Measurements from ENCODE around the gene RNF224.

RNF224 gene

DNA sequence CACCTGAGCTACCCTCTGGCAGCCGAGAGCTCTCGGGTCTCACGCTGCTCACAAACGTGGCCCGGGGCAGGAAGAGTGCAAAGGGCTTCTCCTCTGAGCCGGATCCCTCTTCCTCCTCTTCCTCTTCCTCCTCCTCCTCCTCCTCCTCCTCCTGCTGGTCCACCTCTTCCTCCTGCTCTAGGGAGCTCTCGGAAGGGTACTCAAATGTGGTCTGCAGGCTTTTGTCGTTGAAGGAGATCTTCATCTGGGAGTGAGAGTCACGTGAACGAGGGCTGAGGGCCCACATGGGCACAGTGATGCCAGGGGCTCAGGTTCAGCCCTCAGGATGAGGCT, 34.9 kb upstream of the RNF224 start:
- DNase-seq (ENCODE audit: low read depth), result no peak

DNA sequence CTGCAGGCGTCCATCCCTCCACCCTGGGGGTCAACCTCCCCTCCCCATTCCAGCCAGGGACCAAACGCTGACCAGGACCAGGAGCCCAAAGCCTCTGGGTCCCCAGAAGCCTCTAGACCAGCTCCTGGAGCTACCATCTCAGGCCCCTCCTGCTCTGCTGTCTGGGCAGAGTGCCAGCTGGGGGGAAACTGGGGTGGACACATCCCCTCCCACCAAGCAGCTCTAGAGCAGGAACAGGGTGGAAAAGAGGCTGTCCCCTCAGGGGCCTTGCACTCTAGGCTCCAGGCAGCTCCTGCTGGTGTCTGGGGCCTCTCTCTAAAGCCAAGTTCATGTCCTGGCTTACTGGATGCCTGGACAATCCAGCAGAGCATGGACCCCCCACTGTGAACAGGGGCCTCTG, 34.4 kb upstream of the RNF224 start:
- DNase-seq (ENCODE audit: low read depth), result no peak

DNA sequence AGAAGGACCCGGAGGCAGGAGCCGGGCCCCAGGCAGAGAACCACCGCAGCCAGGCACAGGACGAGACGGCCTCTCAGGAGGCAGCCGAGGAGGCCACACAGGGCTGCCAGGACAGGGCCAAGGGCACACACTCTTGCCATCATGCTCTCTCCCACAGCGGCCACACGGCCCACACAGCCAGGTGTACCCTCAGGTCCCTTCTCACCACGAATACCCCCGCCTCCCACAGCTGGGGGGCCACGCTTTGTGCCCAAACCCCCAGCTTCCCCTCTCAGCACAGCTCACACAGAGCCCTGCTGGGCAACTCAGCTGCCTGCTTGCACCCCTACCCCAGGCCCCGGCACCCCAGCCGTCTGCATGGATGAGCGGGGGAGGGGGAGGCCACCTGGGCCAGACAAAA, 33.5 kb upstream of the RNF224 start:
- no peak for DNase-seq (ENCODE audit: low read depth)

DNA sequence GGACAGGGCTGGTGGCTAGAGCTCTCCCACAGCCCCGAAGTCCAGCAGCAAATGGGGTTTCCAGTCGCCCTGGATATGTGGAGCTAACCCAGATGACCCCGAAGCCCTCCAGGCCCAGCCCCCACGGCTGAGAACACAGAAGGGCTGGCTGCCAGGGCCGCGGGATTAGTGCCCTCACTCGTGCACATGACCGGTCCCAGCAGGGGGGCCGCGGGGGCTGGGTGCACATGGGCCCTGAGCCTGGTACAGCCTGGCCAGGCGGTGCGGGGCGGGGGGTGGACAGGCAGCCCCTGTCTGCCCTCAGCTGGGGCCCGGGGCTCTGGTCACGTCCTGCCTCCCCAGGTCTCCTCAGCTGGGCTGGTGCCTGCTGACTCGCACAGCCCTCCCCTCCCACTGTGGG, 32.9 kb upstream of the RNF224 start:
- no peak for DNase-seq (ENCODE audit: low read depth)

DNA sequence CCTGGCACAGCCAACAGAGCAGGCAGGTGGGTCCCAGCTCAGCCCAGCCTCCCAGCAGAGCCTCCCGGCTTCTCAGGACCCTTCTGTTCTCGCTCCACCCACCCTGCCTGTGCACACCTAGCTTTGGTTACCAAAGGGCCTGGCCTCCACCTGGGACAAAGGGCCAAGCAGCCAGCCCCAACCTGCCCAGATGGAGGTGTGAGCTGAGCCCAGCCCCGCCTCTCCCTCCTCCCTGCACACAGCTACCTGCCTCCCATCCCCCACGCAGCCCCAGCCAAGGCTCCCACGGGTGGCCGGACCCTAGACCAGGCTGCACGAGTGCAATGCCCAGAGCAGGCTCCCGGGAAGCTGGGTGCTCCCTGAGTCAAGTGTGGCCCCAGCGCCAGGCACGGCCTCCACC, 32.4 kb upstream of the RNF224 start:
- DNase-seq (ENCODE audit: low read depth), result no peak

DNA sequence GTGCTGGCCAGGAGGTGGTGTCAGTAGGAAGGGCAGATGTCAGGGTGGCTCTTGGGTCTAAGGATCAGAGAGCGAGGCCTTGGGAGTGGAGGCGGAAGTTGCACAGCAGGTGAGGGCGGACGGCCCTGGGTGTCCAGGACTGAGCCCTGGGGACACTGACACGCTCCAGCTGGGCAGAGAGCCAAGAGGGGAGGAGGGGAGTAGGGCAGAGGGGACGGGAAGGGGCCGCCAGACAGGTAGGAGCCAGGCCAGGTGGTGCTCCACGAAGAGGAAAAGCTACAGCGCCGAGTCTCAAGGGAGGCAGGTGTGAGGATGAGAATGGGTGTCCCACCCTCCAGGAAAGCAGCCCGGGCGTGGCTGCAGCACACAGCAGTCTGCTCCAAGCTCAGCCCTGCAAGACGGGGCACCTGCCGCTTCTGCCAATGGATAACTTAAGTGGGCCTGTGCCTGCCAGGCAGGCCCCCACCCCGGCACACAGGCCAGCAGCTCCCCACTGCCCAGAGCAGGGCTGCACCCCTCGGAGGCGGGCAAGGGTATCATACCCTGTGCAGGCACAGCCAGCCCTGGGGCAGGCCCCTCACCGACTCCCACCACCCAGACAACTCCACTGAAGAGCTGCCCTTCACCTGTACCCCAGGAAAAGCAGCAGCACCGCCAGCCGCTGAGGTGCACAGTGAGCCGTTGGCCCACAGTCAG, 31.6 kb upstream of the RNF224 start:
- DNase-seq (ENCODE audit: low read depth), result no peak

DNA sequence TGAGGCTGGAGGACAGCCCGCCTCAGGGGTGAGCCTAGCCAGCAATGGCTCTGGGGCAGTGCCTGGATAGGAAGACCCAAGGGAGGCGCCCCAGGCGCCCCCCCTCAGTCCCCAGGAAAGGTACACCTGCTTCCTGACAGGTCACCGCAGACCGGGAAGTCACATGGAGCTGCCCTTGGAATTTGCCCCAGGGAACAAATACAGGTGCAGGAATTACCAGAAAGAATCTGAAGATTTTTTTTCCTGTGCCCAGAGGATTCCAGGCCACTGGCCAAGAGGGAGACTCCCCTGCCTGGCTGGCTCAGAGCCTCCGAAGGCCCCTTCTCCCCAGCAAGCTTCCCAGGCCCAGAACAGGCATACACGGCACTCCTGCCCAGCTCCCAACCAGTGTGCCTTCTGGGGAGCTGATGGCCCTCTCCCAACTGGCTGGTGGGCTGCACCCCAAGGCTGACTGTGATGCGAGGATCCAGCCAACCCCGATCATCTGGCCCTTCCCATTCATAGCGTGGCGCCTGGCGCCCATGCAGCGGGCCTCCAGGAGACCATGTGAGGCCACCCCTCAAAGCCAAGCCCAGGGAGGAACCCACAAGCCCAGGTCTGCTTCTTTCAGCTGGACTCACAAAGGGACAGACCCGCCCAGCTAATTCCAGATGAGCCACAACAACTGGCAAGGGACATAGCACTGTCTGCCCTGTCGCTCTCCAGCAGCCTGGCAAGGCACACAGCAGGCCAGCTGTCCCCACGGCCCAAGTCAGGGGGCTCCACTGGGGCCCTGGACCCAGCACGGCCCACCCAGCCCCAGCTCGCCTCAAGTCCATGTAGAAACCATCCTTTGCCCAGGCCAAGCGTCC, 29.0 kb upstream of the RNF224 start:
- no peak for DNase-seq (ENCODE audit: low read depth)

DNA sequence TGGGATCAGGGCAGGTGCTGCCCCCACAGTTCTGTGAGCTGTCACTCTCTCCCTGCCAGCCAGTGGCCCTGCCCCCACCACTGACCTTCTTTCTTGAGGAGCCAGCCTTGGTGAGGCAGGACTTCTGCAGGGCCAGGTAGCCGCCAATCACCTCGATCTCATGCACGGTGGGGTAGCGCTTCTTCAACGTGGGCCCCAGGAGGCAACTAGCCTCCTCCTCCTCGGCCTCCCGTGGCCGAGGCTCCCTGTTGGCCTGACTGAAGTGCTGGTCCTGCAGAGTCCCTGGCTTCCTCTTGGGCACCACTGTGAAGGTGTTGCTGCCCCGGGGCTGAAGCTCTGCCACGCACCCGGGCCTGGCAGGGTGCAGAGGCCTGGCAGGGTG, 28.4 kb upstream of the RNF224 start:
- DNase-seq (ENCODE audit: low read depth), result no peak

DNA sequence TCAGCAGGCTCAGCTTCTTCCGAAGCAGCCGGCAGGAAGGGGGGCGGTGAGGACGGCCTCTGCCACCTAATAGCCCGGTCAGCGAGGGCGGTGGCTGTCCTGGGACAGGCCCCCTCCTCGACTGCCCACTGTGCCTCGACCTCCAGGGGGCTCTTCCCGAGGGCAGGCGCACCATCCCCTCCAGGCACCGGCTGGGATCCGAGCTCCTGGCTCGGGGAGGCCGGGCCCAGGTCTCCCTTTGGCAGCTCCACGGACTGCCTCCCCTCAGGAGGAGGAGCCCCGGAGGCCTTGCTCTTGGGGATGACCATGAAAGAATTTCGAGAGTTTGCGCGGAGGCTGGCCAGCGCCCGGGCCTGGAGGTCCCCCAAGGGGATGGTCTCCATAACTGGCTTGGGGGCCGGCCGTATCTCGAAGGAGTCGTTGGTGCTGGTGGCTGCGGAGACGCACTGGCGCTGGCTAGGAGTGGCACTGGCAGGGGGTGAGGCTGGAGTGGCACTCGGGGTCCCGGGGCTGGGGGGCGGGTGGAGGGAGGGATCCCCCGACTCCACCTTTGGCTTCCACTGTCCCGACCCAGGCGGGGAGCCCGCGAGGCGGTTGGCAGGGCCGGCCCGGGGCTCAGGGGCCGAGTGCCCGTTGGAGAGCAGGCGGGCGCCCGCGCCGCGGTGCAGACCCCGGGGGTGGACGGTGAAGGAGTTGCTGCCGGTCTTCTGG, 27.7 kb upstream of the RNF224 start:
- DNase-seq (ENCODE audit: low read depth), result no peak

DNA sequence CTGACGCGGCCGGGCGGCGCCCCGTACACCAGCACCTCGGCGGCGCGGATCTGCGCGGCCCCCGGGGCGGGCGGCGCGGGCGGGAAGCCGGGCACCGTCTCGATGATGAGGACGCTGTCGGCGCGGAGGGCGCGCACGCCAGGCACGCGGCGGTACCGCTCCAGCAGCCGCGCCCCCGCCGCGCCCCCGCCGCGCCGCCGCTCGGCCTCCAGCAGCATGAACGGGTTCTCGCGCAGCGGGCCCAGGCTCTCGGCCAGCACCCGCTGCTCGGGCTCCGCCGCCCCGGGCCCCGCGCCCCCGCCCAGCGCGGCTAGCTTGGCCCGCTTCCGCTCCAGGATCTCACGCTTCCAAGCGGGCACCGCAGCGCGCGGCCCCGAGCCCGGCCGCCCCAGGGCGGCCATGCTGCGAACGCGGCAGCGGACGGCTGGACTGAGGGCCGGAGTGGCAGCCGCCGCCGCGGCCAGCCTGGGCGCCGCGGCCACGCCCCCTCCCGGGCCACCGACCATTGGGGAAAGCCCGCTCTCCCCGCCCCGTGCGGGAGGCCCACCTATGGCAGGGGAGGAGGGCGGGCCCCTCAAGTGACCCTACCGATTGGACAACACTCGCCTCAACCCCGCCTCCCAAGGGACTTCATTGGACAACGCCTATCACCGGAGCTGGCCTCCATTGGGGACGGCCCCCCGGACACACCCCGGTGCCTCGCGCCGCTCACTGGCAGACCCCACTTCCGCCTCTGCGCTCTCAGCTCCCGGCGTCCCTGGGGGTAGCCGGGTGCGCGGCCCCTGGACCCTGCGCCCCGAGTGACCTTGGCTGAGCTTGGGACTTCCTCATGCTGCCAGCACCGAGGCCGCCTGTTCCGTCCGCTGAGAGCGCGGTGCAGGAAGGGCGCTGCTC, 26.7 kb upstream of the RNF224 start, which contains the start of gene TPRN:
TSS of gene TPRN (minus strand) at position 431 of the 894 bp plus-strand sequence. CDS start at position 401, 30 bp downstream.
- peak; percentile 98 for DNase-seq (ENCODE audit: low read depth)

DNA sequence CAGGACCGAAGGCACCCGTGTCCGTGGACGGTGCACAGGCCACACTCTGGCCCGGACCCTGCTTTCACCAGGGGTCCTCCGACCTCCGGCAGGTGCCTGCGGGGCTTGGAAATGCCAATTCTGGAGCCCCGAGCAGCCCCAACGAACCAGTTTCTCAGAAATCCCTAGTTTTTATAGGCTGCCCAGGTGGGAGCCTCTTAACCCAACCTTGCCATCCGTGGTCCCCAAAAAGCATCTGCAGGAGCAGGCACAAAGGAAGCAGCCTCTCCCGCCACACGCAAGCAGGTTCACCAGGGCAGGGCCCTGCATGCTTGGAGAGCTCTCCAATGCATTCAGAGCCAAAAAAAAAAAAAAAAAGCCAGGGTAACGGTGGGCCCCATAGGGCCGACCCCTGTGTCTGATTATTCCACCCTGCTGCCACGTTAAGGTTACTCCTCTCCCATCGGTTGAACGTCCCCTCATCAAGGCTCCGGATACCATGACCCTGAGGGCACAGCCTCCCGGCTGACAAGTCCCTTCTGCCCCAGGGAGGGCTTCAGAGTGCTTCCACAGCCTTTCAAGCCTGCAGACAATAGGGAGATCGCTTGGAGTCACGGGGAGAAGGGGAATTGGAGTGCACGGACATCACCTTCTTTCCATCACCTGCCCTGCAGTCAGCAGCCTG, 26.0 kb upstream of the RNF224 start:
- DNase-seq (ENCODE audit: low read depth), result no peak

DNA sequence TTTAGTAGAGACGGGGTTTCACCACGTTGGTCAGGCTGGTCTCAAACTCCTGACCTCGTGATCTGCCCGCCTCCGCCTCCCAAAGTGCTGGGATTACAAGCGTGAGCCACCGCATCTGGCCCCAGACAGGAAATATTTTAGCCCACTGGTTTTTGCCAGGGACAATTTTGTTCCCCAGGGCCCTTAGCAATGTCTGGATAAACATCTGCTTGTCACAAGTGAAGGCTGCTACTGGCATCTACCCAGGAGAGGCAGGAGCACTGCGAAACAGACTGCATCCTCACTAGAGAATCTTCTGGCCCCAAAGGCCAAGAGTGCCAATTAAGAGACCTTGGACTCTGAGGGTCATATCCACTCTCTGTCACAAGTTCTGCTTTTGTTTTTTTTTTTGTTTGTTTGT, 24.3 kb upstream of the RNF224 start:
- DNase-seq (ENCODE audit: low read depth), result no peak

DNA sequence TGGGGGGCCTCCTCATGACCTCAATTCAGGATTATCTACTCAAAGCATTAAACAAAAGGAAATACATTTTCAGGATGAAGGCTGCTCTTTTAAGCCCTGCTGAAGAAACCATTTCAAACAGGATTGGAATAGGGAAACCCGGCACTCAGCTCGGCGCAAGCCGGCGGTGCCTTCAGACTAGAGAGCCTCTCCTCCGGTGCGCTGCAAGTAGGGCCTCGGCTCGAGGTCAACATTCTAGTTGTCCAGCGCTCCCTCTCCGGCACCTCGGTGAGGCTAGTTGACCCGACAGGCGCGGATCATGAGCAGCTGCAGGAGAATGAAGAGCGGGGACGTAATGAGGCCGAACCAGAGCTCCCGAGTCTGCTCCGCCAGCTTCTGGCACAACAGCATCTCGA, 22.6 kb upstream of the RNF224 start:
- DNase-seq (ENCODE audit: low read depth), result no peak

DNA sequence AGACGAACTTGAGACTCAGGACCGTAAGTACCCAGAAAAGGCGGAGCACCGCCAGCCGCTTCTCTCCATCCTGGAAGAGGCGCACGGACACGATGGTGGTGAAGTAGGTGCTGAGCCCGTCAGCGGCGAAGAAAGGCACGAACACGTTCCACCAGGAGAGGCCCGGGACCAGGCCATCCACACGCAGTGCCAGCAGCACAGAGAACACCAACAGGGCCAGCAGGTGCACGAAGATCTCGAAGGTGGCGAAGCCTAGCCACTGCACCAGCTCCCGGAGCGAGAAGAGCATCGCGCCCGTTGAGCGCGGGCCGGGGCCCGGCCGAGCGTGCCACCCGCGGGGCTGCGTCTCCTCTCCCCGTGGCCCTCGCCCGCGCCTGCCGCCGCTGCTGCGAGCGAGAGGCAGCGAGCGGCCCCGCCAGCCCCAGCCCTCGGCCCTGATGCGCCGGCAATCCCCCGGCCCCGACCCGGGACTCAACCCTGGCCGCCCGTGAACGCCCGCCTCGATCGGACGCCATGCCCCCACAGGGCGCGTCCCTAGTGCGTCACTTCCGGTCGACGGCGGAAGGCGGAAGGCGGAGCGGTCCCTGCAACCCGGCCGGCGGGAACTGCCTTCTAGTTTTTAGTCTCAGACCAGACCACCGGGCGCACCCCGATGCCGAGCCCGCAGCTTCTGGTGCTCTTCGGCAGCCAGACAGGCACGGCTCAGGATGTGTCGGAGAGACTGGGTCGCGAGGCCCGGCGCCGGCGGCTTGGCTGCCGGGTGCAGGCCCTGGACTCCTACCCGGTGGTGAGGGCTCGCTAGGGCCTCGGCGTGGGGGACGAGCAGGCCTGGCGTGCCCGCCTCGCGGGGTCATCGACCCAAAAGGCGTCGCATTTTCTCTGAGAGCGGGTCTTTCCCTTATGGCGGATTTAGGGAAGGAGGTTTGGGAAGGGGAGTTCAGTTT, 21.9 kb upstream of the RNF224 start, which contains the start of the genes NDOR1 and TMEM203:
TSS of gene NDOR1 (plus strand) at position 575 of the 944 bp plus-strand sequence. CDS start at position 653, 78 bp downstream.
TSS of gene TMEM203 (minus strand) at position 523 of the 944 bp plus-strand sequence. CDS start at position 289, 234 bp downstream.
- DNase-seq (ENCODE audit: low read depth), result peak; percentile 89

DNA sequence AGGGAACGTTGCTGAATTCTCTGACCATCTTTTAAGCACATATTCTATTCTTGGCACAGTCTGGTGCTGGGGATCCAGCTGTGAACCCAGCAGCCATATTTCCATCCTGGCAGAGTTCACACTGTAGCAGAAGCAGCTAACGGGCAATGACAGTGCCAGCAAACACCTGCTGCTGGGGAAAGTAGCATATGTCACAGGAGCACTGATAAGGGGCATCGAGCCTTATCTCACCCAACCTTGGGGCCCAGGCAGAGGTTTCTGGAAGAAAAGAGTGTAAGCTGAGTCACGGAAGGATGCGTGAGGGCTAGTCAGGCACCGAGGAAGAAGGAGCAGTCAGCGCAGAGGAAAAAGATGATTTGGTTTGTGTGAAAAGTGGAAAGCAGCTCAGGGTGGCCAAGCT, 20.7 kb upstream of the RNF224 start:
- DNase-seq (ENCODE audit: low read depth), result no peak

DNA sequence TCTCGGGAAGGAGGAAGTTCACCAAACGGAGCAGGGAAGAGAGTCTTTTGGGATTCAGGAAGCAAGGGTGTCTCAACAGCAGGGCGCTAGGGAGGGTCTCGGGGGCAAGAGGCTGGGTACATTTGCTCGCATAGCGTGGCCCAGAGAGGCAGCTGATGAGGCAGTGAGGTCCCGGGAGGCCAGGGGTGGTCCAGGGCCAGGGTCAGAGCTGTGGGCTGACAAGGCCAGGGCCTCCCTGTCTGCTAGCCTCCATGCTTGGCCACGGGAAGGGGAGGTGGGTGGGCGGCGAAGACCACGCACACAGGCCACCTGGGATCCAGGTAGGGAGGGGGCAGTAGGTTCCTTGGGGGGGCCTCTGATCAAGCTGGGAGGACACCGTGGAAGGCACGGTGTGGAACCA, 15.8 kb upstream of the RNF224 start:
- DNase-seq (ENCODE audit: low read depth), result no peak

DNA sequence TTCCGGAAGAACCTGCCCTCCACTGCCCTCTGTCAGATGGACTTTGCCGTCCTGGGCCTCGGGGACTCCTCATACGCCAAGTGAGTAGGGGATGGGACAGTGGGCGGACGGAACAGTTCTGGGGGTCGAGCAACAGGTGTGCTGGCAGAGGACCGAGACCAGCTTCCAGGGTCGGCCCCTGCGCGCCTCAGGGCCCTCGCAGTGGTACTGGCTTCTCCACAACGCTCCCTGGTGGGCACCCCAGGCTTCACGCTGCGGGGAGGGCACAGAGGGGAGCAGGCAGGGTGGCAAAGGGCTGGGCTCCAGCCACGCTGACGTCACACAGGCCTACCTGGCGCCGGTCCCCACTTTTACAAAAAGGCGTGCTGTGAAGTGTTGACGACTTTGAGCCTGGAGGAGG, 14.8 kb upstream of the RNF224 start:
- DNase-seq (ENCODE audit: low read depth), result no peak

DNA sequence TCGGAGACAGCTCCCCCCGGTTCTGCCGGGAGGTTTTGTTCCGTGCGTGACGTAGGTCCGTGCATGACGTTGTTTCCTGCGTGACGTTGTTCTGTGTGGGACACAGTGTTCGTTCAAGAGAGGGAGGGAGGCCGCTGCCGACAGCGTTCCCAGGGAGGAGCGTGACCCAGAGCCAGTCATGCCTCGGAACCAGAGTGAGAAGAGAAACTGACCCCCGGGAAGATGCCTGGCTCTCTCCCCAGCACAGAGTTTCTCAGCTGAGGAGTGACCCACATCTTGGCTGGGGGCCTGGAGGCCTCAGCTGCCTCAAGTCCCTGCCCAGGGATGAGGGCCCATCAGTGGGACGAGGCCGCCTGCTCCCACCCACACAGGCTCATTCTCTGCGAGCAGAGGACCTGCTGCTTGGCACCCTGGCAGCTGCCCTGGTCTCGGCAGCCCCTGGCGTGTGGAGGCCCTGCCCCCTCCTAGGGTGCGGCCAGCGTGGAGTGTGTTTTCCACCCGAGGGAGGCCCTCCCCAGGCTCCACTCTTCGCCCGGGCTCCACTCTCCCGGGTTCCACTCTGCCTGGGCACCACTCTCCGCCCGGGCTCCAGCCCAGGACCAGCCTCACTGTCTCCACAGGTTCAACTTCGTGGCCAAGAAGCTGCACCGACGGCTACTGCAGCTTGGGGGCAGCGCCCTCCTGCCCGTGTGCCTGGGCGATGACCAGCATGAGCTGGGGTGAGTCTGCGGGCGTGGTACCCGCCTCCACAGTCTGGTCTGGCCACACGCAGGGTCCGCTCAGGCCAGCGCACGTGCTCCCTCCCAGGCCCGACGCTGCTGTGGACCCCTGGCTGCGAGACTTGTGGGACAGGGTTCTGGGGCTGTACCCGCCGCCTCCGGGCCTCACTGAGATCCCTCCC, 13.9 kb upstream of the RNF224 start:
- no peak for DNase-seq (ENCODE audit: low read depth)

DNA sequence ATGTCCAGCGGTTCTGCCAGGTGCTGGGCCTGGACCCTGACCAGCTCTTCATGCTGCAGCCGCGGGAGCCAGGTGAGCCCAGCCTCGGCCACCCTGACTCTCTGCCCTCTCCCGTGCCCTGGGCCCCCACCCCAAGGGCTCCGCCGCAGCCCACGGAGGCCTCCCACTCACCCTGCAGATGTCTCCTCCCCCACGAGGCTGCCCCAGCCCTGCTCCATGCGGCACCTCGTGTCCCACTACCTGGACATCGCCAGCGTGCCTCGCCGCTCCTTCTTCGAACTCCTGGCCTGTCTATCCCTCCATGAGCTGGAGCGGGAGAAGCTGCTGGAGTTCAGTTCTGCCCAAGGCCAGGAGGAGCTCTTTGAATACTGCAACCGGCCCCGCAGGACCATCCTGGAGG, 12.7 kb upstream of the RNF224 start:
- DNase-seq (ENCODE audit: low read depth), result no peak

Data from stimulated activated CD4-positive, alpha-beta T cell treated with anti-CD3 and anti-CD28 coated beads, Interleukin-2, amount 100 ng/mL, for 4 hours (primary cell).